Measurements from ENCODE around the gene MEGF11. TPM values are rescaled to one million over a fixed set of nuclear protein-coding genes. Genes with fewer than 3 reads are reported as not detected.

The MEGF11 gene
- total RNA-seq, 1 experiment from 2014 or later: not detected

DNA sequence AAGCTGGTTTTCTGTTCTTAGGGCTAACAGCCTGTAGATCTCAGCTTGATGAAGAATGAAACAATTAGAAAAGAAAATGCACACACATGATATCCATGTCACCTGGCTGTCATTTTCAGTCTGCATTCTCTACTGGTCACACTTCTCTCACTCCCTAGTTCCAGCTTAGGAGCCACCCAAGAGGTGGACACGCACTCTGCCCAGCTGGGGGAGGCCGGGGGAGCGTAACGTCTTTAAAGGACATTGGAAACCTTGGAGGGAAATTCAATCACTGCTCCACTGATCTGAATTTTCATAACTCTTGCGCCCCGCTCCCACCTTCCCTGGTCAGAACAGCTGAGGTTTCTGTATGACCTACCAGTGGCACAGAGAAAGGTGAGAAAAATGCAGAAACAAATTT lies 304.5 kb downstream of the MEGF11 start:
- CTCF ChIA-PET: no interaction called here
- no TSS peak for BruUV-seq (replicated peaks)
- ATAC-seq: no peak

DNA sequence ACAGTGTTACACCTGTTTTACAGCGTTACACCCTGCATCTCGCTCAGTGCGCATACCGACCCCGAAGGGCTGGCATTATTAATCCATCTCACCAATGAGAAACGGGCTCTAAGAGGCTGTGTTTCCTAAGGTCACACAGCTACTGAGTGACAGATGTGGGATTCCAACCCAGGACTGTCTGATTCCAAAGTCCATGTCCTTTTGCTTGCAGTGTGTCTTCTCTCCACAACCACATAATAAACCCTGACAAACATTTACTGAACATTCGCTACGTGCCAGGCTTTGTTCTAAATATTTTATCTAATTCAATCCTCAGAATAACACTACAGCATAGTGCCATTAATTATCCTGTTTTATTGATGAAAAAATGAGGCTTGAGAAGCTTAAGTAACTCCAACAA lies 305.2 kb downstream of the MEGF11 start:
- TF ChIP-seq EZH2 (IDR thresholded peaks at IDR 0.05; ENCODE audit: low read length, unreplicated experiment): no peak
- Histone ChIP-seq H3K9me2 (replicated peaks; ENCODE audit: low read length) (no peaks in the 10 kb centered on the region), H3K4me2 (ENCODE audit: low read length) (no peak overlapping the region), H3K4me1 (ENCODE audit: insufficient read depth, low read length) (no peaks in the 10 kb centered on the region), H3K27ac (ENCODE audit: low read length) (no peak overlapping the region), H3K9me3 (ENCODE audit: low read length) (no peaks in the 10 kb centered on the region), H4K20me1 (ENCODE audit: low read length) (no peaks in the 10 kb centered on the region), H3K4me3 (ENCODE audit: low read length) (no peak overlapping the region), H3F3A (ENCODE audit: low read length, unreplicated experiment) (no peaks in the 10 kb centered on the region), H3K79me2 (ENCODE audit: low read length) (no peaks in the 10 kb centered on the region), H2AFZ (ENCODE audit: low read length) (no peak overlapping the region), H3K27me3 (ENCODE audit: low read length) (no peaks in the 10 kb centered on the region), H3K9ac (ENCODE audit: low read length) (no peak overlapping the region), H3K36me3 (ENCODE audit: low read depth, low read length) (no peaks in the 10 kb centered on the region)
- no peak for DNase-seq
- no peak for ATAC-seq
- ChIA-PET CTCF (no interaction called here), POLR2A (ENCODE audit: unreplicated experiment) (no interaction called here)
- no TSS peak for BruUV-seq (replicated peaks)
- intact Hi-C loops (cut with micrococcal nuclease): no loop called here

More for the DNA sequence above, 304.5 kb downstream of the MEGF11 start:
- Histone ChIP-seq H3K9me3 (ENCODE audit: low read length) (no peaks in the 10 kb centered on the region), H3K4me3 (ENCODE audit: low read length) (no peak overlapping the region), H3K79me2 (ENCODE audit: low read length) (no peaks in the 10 kb centered on the region), H3K27ac (ENCODE audit: low read length) (no peak overlapping the region), H3K9me2 (replicated peaks; ENCODE audit: low read length) (no peaks in the 10 kb centered on the region), H2AFZ (ENCODE audit: low read length) (no peak overlapping the region), H3K9ac (ENCODE audit: low read length) (no peak overlapping the region), H3K4me2 (ENCODE audit: low read length) (no peak overlapping the region), H4K20me1 (ENCODE audit: low read length) (no peaks in the 10 kb centered on the region), H3K36me3 (ENCODE audit: low read depth, low read length) (no peaks in the 10 kb centered on the region), H3F3A (ENCODE audit: low read length, unreplicated experiment) (no peaks in the 10 kb centered on the region), H3K27me3 (ENCODE audit: low read length) (no peaks in the 10 kb centered on the region), H3K4me1 (ENCODE audit: insufficient read depth, low read length) (no peaks in the 10 kb centered on the region; the same call in 1 of the 2 replicates)
- POLR2A ChIA-PET (ENCODE audit: unreplicated experiment): no interaction called here
- DNase-seq: no peak
- intact Hi-C loops (cut with micrococcal nuclease): no loop called here
- no peak for TF ChIP-seq EZH2phosphoT487 (IDR thresholded peaks at IDR 0.05; ENCODE audit: borderline replicate concordance, low read length)
- TF ChIP-seq, protein P1, sequence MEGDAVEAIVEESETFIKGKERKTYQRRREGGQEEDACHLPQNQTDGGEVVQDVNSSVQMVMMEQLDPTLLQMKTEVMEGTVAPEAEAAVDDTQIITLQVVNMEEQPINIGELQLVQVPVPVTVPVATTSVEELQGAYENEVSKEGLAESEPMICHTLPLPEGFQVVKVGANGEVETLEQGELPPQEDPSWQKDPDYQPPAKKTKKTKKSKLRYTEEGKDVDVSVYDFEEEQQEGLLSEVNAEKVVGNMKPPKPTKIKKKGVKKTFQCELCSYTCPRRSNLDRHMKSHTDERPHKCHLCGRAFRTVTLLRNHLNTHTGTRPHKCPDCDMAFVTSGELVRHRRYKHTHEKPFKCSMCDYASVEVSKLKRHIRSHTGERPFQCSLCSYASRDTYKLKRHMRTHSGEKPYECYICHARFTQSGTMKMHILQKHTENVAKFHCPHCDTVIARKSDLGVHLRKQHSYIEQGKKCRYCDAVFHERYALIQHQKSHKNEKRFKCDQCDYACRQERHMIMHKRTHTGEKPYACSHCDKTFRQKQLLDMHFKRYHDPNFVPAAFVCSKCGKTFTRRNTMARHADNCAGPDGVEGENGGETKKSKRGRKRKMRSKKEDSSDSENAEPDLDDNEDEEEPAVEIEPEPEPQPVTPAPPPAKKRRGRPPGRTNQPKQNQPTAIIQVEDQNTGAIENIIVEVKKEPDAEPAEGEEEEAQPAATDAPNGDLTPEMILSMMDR (conservative IDR thresholded peaks at IDR 0.05; ENCODE audit: low read depth, low read length): no peak
- TF ChIP-seq EZH2 (IDR thresholded peaks at IDR 0.05; ENCODE audit: low read length, unreplicated experiment): no peak

DNA sequence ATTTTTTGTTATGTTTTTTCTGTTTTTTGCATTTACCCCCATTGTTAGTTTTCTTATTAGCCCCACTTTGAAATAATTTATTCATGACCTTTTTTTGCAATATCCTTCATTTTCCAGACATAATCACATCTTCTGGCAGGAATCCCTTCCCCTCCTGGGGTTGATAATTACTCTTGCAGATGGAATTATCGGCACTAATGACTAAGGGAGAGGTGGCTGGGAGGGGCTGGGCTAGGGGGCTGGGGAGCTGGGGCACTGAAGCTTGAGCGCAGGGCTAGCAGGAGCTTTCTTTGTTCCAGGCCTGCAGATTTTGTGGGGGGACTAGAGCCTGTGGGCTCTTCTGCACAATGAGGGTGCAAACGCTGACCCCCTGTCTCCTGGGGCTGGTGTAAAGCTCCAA lies 306.5 kb downstream of the MEGF11 start:
- H3K4me3 ChIP-seq (ENCODE audit: low read length): no peak overlapping the region
- intact Hi-C loops (cut with micrococcal nuclease): no loop called here
- no peaks in the 10 kb centered on the region for H3K9me2 ChIP-seq (replicated peaks; ENCODE audit: low read length)
- H3K36me3 ChIP-seq (ENCODE audit: low read depth, low read length): no peaks in the 10 kb centered on the region
- BruUV-seq (replicated peaks): no TSS peak
- H3K4me2 ChIP-seq (ENCODE audit: low read length): no peak overlapping the region
- TF ChIP-seq EZH2 (IDR thresholded peaks at IDR 0.05; ENCODE audit: low read length, unreplicated experiment) (no peak), EZH2phosphoT487 (IDR thresholded peaks at IDR 0.05; ENCODE audit: borderline replicate concordance, low read length) (no peak)
- TF ChIP-seq, protein P1 (conservative IDR thresholded peaks at IDR 0.05; ENCODE audit: low read depth, low read length): no peak
- H3K9me3 ChIP-seq (ENCODE audit: low read length): no peaks in the 10 kb centered on the region
- H3K79me2 ChIP-seq (ENCODE audit: low read length): no peaks in the 10 kb centered on the region
- H3K4me1 ChIP-seq (ENCODE audit: insufficient read depth, low read length): no peaks in the 10 kb centered on the region
- DNase-seq (no peak), ATAC-seq (no peak)
- H3K27ac ChIP-seq (ENCODE audit: low read length): no peak overlapping the region
- H3K9ac ChIP-seq (ENCODE audit: low read length): no peak overlapping the region
- no peaks in the 10 kb centered on the region for H3F3A ChIP-seq (ENCODE audit: low read length, unreplicated experiment)
- ChIA-PET CTCF (no interaction called here), POLR2A (ENCODE audit: unreplicated experiment) (no interaction called here)
- no peak overlapping the region for H2AFZ ChIP-seq (ENCODE audit: low read length)
- no peaks in the 10 kb centered on the region for H3K27me3 ChIP-seq (ENCODE audit: low read length)
- no peaks in the 10 kb centered on the region for H4K20me1 ChIP-seq (ENCODE audit: low read length)
